Left renal cortex interstitium (tissue), 4 donors: Measurements from ENCODE around the gene SLN. TPM values are rescaled to one million over a fixed set of nuclear protein-coding genes. Genes with fewer than 3 reads are reported as not detected.

Experiments
- polyA plus RNA-seq, 4 donors: library from polyadenylated mRNA; unstranded; fragments of 120-200 nt; gene quantifications; one replicate each; pipeline ENCODE4 v1.2.1, GENCODE V29; 2013; ENCODE audit not compliant: insufficient read length in 4 of 4

Gene SLN
- polyA plus RNA-seq, 4 donors: 0.29 to 0.43 (median 0.42) TPM; not detected in 1

Other genes starting within 250 kb of the SLN start
- gene ALKBH8, start 146.3 kb downstream of the SLN start, polyA plus RNA-seq: 10 to 100 TPM; 10.3 to 12.5 (median 11.4) TPM
- gene ELMOD1, start 120.9 kb downstream of the SLN start, polyA plus RNA-seq: under 1 TPM; 0.10 to 0.38 (median 0.24) TPM
- gene SLC35F2, start 146.7 kb upstream of the SLN start, polyA plus RNA-seq: 10 to 100 TPM; 13.5 to 15.6 (median 14.7) TPM
- gene RAB39A, start 216.4 kb upstream of the SLN start, polyA plus RNA-seq: 1 to 10 TPM in 1 of 4 donors, under 1 TPM in 3; 0.48 to 1.1 (median 0.54) TPM